H1 (cell line): ENCODE data around the gene HAT1. TPM values are rescaled to one million over a fixed set of nuclear protein-coding genes. Genes with fewer than 3 reads are reported as not detected.

Experiments
- CTCF ChIA-PET: fragments of 300-600 bp; sonication (Branson Sonifier 250); formaldehyde crosslinking; loops from one replicate; lab custom pipeline; 2021; ENCODE audit not compliant: partially characterized antibody; lab: Charles Lee
- POLR2A ChIA-PET: fragments of 300-600 bp; sonication (Branson Sonifier 250); formaldehyde crosslinking; loops from one replicate; lab custom pipeline; 2021; ENCODE audit warnings: inconsistent platforms; ENCODE audit not compliant: partially characterized antibody; lab: Charles Lee
- DNase-seq, 2 experiments: peaks; one replicate each; pipeline versions ENCODE4 v3.0.0 to v3.0.0-alpha.2; 2010 to 2022; ENCODE audit warnings: low spot score in 2 of 2, low read depth in 1 of 2, mixed read lengths in 1 of 2
- FAIRE-seq: peaks from 2 replicates; lab custom pipeline; 2011; peaks lifted over from hg19 to GRCh38; lab: Jason Lieb, UNC
- H2AFZ ChIP-seq: 2 replicates; pipeline ENCODE4 v1.8.1; 2012; ENCODE audit warnings: low read length, inconsistent platforms
- H2AK5ac ChIP-seq: 2 replicates; pipeline ENCODE4 v1.6.1; 2013; ENCODE audit warnings: low read depth, low read length
- H2BK120ac ChIP-seq: replicated peaks from 2 replicates; pipeline ENCODE3; 2013; ENCODE audit warnings: low read depth, low read length, inconsistent platforms
- H2BK12ac ChIP-seq: 2 replicates; pipeline ENCODE4 v1.6.1; 2013; ENCODE audit warnings: low read depth, low read length
- H2BK15ac ChIP-seq: 2 replicates; pipeline ENCODE4 v1.6.1; 2013; ENCODE audit warnings: low read length
- H2BK20ac ChIP-seq: 2 replicates; pipeline ENCODE4 v1.6.1; 2013; ENCODE audit warnings: low read length
- H2BK5ac ChIP-seq: 2 replicates; pipeline ENCODE4 v1.6.1; 2013; ENCODE audit warnings: low read depth, low read length
- H3K14ac ChIP-seq: 2 replicates; pipeline ENCODE4 v1.6.1; 2013; ENCODE audit warnings: inconsistent platforms; ENCODE audit not compliant: insufficient read length
- H3K18ac ChIP-seq: 2 replicates; pipeline ENCODE4 v1.6.1; 2013; ENCODE audit warnings: low read length; ENCODE audit errors: extremely low read depth
- H3K23ac ChIP-seq: 2 replicates; pipeline ENCODE4 v1.6.1; 2013; ENCODE audit warnings: inconsistent platforms; ENCODE audit not compliant: insufficient read length
- H3K23me2 ChIP-seq: 2 replicates; pipeline ENCODE4 v1.6.1; 2013; ENCODE audit warnings: low read depth, low read length
- H3K27ac ChIP-seq: 2 replicates; pipeline ENCODE4 v1.6.1; 2011; ENCODE audit warnings: low read depth, low read length, inconsistent platforms
- H3K27me3 ChIP-seq, 4 experiments: replicated peaks in 1 of 4; 1 replicate in 1 of 4; 2 replicates in 3 of 4; pipeline versions ENCODE4 v1.6.1 to v1.8.1; 2011 to 2013; ENCODE audit warnings: low read length in 3 of 4, mild to moderate bottlenecking in 3 of 4, inconsistent platforms in 2 of 4, mixed read lengths in 2 of 4, moderate library complexity in 1 of 4; ENCODE audit not compliant: control insufficient read depth in 3 of 4, insufficient read depth in 3 of 4; ENCODE audit errors: extremely low read depth in 1 of 4
- H3K36me3 ChIP-seq, 4 experiments: 2 replicates each; pipeline versions ENCODE4 v1.6.1 to v1.8.1; 2011 to 2013; ENCODE audit warnings: mild to moderate bottlenecking in 4 of 4, low read length in 3 of 4, moderate library complexity in 2 of 4, control low read depth in 1 of 4, inconsistent platforms in 1 of 4; ENCODE audit not compliant: insufficient read depth in 4 of 4, control insufficient read depth in 2 of 4
- H3K4ac ChIP-seq: replicated peaks from 2 replicates; pipeline ENCODE3; 2013; ENCODE audit warnings: low read length, low read depth, mixed read lengths, inconsistent platforms; ENCODE audit not compliant: insufficient read length
- H3K4me1 ChIP-seq, 4 experiments: replicated peaks in 1 of 4; 1 replicate in 1 of 4; 2 replicates in 3 of 4; pipeline versions ENCODE4 v1.6.1 to v1.8.1; 2011 to 2013; ENCODE audit warnings: low read length in 3 of 4, inconsistent platforms in 2 of 4, mixed read lengths in 1 of 4; ENCODE audit not compliant: insufficient read depth in 4 of 4, control insufficient read depth in 3 of 4
- H3K4me2 ChIP-seq, 2 experiments: 2 replicates each; pipeline versions ENCODE4 v1.6.1 to v1.8.1; 2011 to 2013; ENCODE audit warnings: low read depth in 2 of 2, low read length in 2 of 2, control low read depth in 1 of 2, inconsistent platforms in 1 of 2, mild to moderate bottlenecking in 1 of 2; ENCODE audit not compliant: insufficient read depth in 1 of 2
- H3K4me3 ChIP-seq, 4 experiments: fragments of 200-600, 300-600 bp in 1 of 4; sonication (generic), shearing (Covaris generic), sonication (Bioruptor Twin) in 1 of 4; 2 replicates each; pipeline versions ENCODE4 v1.5.1 to v1.8.1; 2011 to 2016; ENCODE audit warnings: low read length in 4 of 4, low read depth in 3 of 4, control low read depth in 2 of 4, inconsistent platforms in 2 of 4, mild to moderate bottlenecking in 2 of 4, mixed read lengths in 1 of 4, moderate library complexity in 1 of 4; ENCODE audit not compliant: insufficient read depth in 2 of 4; ENCODE audit errors: extremely low read depth in 1 of 4
- H3K56ac ChIP-seq: replicated peaks from 2 replicates; pipeline ENCODE3; 2013; ENCODE audit warnings: low read depth, mild to moderate bottlenecking, mixed read lengths, low read length, inconsistent platforms; ENCODE audit not compliant: insufficient read length
- H3K79me1 ChIP-seq: 2 replicates; pipeline ENCODE4 v1.6.1; 2013; ENCODE audit warnings: low read depth, low read length, control low read depth
- H3K79me2 ChIP-seq, 2 experiments: 2 replicates each; pipeline versions ENCODE4 v1.6.1 to v1.8.1; 2012 to 2013; ENCODE audit warnings: low read length in 2 of 2, mild to moderate bottlenecking in 2 of 2, inconsistent platforms in 1 of 2; ENCODE audit not compliant: insufficient read depth in 2 of 2, control insufficient read depth in 1 of 2
- H3K9ac ChIP-seq, 4 experiments: replicated peaks in 1 of 4; 1 replicate in 1 of 4; 2 replicates in 3 of 4; pipeline versions ENCODE4 v1.6.1 to v1.8.1; 2011 to 2013; ENCODE audit warnings: low read depth in 3 of 4, low read length in 3 of 4, control low read depth in 2 of 4, mild to moderate bottlenecking in 2 of 4, moderate library complexity in 2 of 4, inconsistent platforms in 1 of 4; ENCODE audit errors: extremely low read depth in 1 of 4
- H3K9me3 ChIP-seq, 2 experiments: 2 replicates each; pipeline versions ENCODE4 v1.6.1 to v1.8.1; 2012 to 2013; ENCODE audit warnings: mild to moderate bottlenecking in 2 of 2, moderate library complexity in 2 of 2, control low read depth in 1 of 2, inconsistent platforms in 1 of 2, low read depth in 1 of 2, low read length in 1 of 2, mixed read lengths in 1 of 2; ENCODE audit not compliant: insufficient read depth in 2 of 2
- H4K20me1 ChIP-seq, 2 experiments: replicated peaks in 1 of 2; 2 replicates each; pipeline versions ENCODE3 to v1.8.1; 2011 to 2013; ENCODE audit warnings: inconsistent platforms in 2 of 2, low read length in 2 of 2, mild to moderate bottlenecking in 1 of 2; ENCODE audit not compliant: insufficient read depth in 2 of 2, control insufficient read depth in 1 of 2
- H4K5ac ChIP-seq: 2 replicates; pipeline ENCODE4 v1.6.1; 2013; ENCODE audit warnings: low read length, low read depth, mixed read lengths, inconsistent platforms; ENCODE audit not compliant: insufficient read length
- H4K8ac ChIP-seq: 2 replicates; pipeline ENCODE4 v1.8.0; 2013; ENCODE audit warnings: mild to moderate bottlenecking, moderate library complexity, low read length, inconsistent platforms; ENCODE audit not compliant: insufficient read depth; ENCODE audit errors: extremely low read depth
- H4K91ac ChIP-seq: replicated peaks from 2 replicates; pipeline ENCODE3; 2013; ENCODE audit warnings: low read length, mixed read lengths, inconsistent platforms; ENCODE audit not compliant: insufficient read length
- CREB1 ChIP-seq: IDR thresholded peaks from 2 replicates; pipeline ENCODE4 v1.6.1; 2012; ENCODE audit warnings: inconsistent platforms
- FOSL1 ChIP-seq: IDR thresholded peaks from 2 replicates; pipeline ENCODE4 v1.6.1; 2011; ENCODE audit warnings: mild to moderate bottlenecking, low read depth, low read length, moderate library complexity; ENCODE audit not compliant: insufficient read depth
- HDAC2 ChIP-seq, 2 experiments: fragments of 300-600 bp in 1 of 2; sonication (generic) in 1 of 2; IDR thresholded peaks; 2 replicates each; pipeline ENCODE4 v1.6.1; 2011 to 2012; ENCODE audit warnings: low read depth in 2 of 2, low read length in 2 of 2, mild to moderate bottlenecking in 2 of 2, moderate library complexity in 2 of 2, borderline replicate concordance in 1 of 2, inconsistent platforms in 1 of 2
- KDM5A ChIP-seq: fragments of 200-600 bp; IDR thresholded peaks from 2 replicates; pipeline ENCODE4 v1.7.1; 2012; ENCODE audit warnings: mild to moderate bottlenecking, low read length, inconsistent platforms, mixed read lengths
- MAFK ChIP-seq: IDR thresholded peaks from 2 replicates; pipeline ENCODE4 v1.6.1; 2012; ENCODE audit warnings: low read depth, mild to moderate bottlenecking, improper control_type of control experiment, low read length
- MAX ChIP-seq: IDR thresholded peaks from 2 replicates; pipeline ENCODE4 v1.6.1; 2012; ENCODE audit warnings: inconsistent platforms
- RAD21 ChIP-seq, 2 experiments: IDR thresholded peaks in 1 of 2; conservative IDR thresholded peaks in 1 of 2; 2 replicates each; pipeline ENCODE4 v1.6.1; 2011; ENCODE audit warnings: low read depth in 2 of 2, low read length in 2 of 2, improper control_type of control experiment in 1 of 2, inconsistent platforms in 1 of 2, mild to moderate bottlenecking in 1 of 2, moderate library complexity in 1 of 2
- SIX5 ChIP-seq: IDR thresholded peaks from 2 replicates; pipeline ENCODE4 v1.6.1; 2011; ENCODE audit warnings: mild to moderate bottlenecking, low read depth, low read length
- SUZ12 ChIP-seq: fragments of 200-600 bp; sonication (generic); IDR thresholded peaks from 2 replicates; pipeline ENCODE4 v1.6.1; 2012; ENCODE audit warnings: mild to moderate bottlenecking, inconsistent platforms, low read length, moderate library complexity, mixed read lengths
- TCF12 ChIP-seq: IDR thresholded peaks from 2 replicates; pipeline ENCODE4 v1.6.1; 2011; ENCODE audit warnings: low read depth, mild to moderate bottlenecking, low read length
- polyA plus RNA-seq, 7 experiments: library from polyadenylated mRNA; depleted of rRNA in 3 of 7; stranded (reverse) in 5 of 7; unstranded in 2 of 7; fragments of >200 nt in 5 of 7; fragments of 200-250 nt in 2 of 7; gene quantifications; 1 replicate in 5 of 7; 2 replicates in 1 of 7; 4 replicates in 1 of 7; pipeline versions ENCODE4 v1.2.1 to v1.2.3, GENCODE V29; 2011 to 2013; ENCODE audit warnings: missing spikeins in 2 of 7, mixed read lengths in 2 of 7
- total RNA-seq: library from RNA; stranded (reverse); fragmentation: NEBNext Ultra II Directional; extraction: Animal tissue kit (Norgen Biotek cat#: 25700); gene quantifications from 2 replicates; pipeline ENCODE4 v1.2.1, GENCODE V29; 2021
- TF ChIP-seq, protein P1 (sequence below), 3 experiments: IDR thresholded peaks; 1 replicate in 2 of 3; 2 replicates in 1 of 3; pipeline versions ENCODE4 v1.5.1 to v1.6.1; 2011; ENCODE audit warnings: low read length in 3 of 3, mild to moderate bottlenecking in 3 of 3, inconsistent platforms in 2 of 3, low read depth in 1 of 3, moderate library complexity in 1 of 3; ENCODE audit not compliant: insufficient read depth in 1 of 3; ENCODE audit errors: control extremely low read depth in 1 of 3
- TF ChIP-seq, protein P2 (sequence below): IDR thresholded peaks from 2 replicates; pipeline ENCODE4 v1.6.1; 2011; ENCODE audit warnings: low read depth, mild to moderate bottlenecking, low read length; ENCODE audit not compliant: insufficient read depth

The HAT1 gene
- total and polyA plus RNA-seq, 2 of the 8 experiments (the other 6 are each of a cell fraction or from before 2014, with no cell fraction given): 44.6 to 74.2 TPM

GRCh38 chr2:171966688-171967087, 44.4 kb downstream of the HAT1 start:
- no peak overlapping the region for H3K23ac ChIP-seq
- H2AFZ ChIP-seq: no peak overlapping the region
- no peak overlapping the region for H2BK5ac ChIP-seq

More at GRCh38 chr2:171966688-171967087, 44.4 kb downstream of the HAT1 start:
- H4K91ac ChIP-seq: no peak overlapping the region
- H3K9ac ChIP-seq: no peak overlapping the region
- H2BK20ac ChIP-seq: no peak overlapping the region
- H3K14ac ChIP-seq: no peak overlapping the region
- no peaks in the 10 kb centered on the region for H3K9me3 ChIP-seq
- ChIA-PET CTCF (no interaction called here), POLR2A (no interaction called here)
- FAIRE-seq: no peak
- no peaks in the 10 kb centered on the region for H3K4me1 ChIP-seq
- no peak overlapping the region for H2BK15ac ChIP-seq
- DNase-seq: no peak
- no peak overlapping the region for H3K56ac ChIP-seq
- H4K8ac ChIP-seq: no peak overlapping the region
- no peaks in the 10 kb centered on the region for H3K23me2 ChIP-seq
- H3K79me2 ChIP-seq: no peaks in the 10 kb centered on the region
- no peak overlapping the region for H3K4me3 ChIP-seq
- H2BK120ac ChIP-seq: no peak overlapping the region
- no peak overlapping the region for H3K4me2 ChIP-seq
- no peak overlapping the region for H3K18ac ChIP-seq
- H3K36me3 ChIP-seq: peaks cover 5 to 33% (median 7%) of the 10 kb centered on the region in 4 experiments; a peak in 7 of 8 replicates
- TF ChIP-seq, protein P1, sequence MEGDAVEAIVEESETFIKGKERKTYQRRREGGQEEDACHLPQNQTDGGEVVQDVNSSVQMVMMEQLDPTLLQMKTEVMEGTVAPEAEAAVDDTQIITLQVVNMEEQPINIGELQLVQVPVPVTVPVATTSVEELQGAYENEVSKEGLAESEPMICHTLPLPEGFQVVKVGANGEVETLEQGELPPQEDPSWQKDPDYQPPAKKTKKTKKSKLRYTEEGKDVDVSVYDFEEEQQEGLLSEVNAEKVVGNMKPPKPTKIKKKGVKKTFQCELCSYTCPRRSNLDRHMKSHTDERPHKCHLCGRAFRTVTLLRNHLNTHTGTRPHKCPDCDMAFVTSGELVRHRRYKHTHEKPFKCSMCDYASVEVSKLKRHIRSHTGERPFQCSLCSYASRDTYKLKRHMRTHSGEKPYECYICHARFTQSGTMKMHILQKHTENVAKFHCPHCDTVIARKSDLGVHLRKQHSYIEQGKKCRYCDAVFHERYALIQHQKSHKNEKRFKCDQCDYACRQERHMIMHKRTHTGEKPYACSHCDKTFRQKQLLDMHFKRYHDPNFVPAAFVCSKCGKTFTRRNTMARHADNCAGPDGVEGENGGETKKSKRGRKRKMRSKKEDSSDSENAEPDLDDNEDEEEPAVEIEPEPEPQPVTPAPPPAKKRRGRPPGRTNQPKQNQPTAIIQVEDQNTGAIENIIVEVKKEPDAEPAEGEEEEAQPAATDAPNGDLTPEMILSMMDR (IDR thresholded peaks at IDR 0.05; ENCODE audit: control extremely low read depth in 1 of 3, insufficient read depth in 1 of 3, low read depth in 1 of 3, low read length in 3 of 3): no peak
- no peak for TF ChIP-seq RAD21 (IDR thresholded peaks at IDR 0.05 in 1 of 2, conservative IDR thresholded peaks at IDR 0.05 in 1 of 2; ENCODE audit: low read depth in 2 of 2, low read length in 2 of 2)
- TF ChIP-seq SUZ12: no peak
- no peak for TF ChIP-seq MAFK
- TF ChIP-seq FOSL1: no peak
- TF ChIP-seq SIX5: no peak
- no peak for TF ChIP-seq HDAC2 (IDR thresholded peaks at IDR 0.05; ENCODE audit: borderline replicate concordance in 1 of 2, low read depth in 2 of 2, low read length in 2 of 2)
- TF ChIP-seq, protein P2, sequence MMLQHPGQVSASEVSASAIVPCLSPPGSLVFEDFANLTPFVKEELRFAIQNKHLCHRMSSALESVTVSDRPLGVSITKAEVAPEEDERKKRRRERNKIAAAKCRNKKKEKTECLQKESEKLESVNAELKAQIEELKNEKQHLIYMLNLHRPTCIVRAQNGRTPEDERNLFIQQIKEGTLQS: no peak
- no peak for TF ChIP-seq KDM5A
- no peak for TF ChIP-seq MAX
- TF ChIP-seq CREB1: no peak
- no peak for TF ChIP-seq TCF12
- no peak overlapping the region for H3K4ac ChIP-seq
- H4K20me1 ChIP-seq: peaks cover 0 to 3% of the 10 kb centered on the region in 2 experiments
- no peak overlapping the region for H4K5ac ChIP-seq
- H3K79me1 ChIP-seq: no peaks in the 10 kb centered on the region
- H3K27me3 ChIP-seq: no peaks in the 10 kb centered on the region
- no peak overlapping the region for H2AK5ac ChIP-seq
- H3K27ac ChIP-seq: no peak overlapping the region
- no peak overlapping the region for H2BK12ac ChIP-seq
